ENCODE results near the gene MYO7B.

The MYO7B gene

DNA sequence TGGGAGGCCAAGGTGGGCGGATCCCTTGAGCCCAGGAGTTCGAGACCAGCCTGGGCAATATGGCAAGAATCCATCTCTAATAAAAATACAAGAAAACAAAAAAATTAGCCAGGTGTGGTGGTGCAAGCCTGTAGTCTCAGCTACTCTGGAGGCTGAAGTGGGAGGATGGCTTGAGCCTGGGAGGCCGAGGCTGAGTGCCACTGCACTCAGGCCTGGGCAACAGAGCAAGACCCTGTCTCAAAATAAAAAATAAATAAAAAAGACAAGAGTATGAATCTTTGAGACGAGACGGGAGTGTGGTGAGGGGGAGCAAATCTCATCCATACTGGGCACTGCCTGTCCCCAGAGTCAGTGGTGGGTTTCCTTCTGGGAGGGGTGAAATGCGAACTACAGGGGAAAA is 122.7 kb downstream of the MYO7B start:
- DNase-seq (ENCODE audit: low read depth in 1 of 2, low spot score in 1 of 2) = no peak
- TF ChIP-seq JUND (IDR thresholded peaks at IDR 0.05; ENCODE audit: low read depth) = no peak
- in situ Hi-C loops (cut with HindIII; ENCODE audit: low pct_unique_long_range_greater_than_20kb, low sequenced_read_pairs) = no loop called here

DNA sequence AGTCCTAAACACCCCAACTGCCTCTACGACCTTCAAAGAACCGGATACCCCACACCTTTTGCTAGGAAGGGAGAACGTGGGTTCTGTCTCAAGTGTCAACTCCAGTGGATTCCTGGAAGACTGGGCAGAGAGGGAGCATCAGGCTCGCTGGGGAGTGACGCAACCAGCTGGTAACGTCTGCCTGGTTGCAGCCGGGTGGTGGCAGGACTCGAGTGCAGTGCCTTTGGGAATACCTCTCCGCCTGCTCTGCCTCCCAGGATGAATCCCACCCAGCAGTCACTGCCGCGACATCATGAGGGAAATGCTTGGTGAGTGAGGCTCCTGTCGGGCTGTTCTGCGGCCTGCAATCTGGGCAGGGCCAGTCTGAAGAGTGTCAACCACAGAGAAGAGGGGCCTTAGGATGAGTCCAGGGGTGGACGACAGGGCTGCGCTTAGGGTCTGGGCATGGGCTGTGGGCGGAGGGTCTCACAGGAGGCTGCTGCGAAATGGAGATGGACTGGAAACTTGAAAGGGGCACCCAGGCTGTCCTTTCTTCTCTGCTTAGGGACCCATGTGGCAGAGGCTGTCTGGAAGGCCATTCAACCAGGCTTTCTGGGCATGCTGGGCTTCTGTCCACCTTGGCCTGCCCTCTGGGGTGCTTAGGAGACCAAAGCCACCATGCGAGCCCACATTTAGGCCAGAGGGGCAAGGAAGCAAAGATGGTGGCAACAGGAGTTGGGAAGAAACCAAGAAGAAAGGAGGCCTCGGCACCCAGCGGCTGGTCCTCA is 123.3 kb downstream of the MYO7B start:
- in situ Hi-C loops (cut with HindIII; ENCODE audit: low pct_unique_long_range_greater_than_20kb, low sequenced_read_pairs) = no loop called here
- DNase-seq (ENCODE audit: low read depth in 1 of 2, low spot score in 1 of 2) = no peak
- no peak for TF ChIP-seq JUND (IDR thresholded peaks at IDR 0.05; ENCODE audit: low read depth)

DNA sequence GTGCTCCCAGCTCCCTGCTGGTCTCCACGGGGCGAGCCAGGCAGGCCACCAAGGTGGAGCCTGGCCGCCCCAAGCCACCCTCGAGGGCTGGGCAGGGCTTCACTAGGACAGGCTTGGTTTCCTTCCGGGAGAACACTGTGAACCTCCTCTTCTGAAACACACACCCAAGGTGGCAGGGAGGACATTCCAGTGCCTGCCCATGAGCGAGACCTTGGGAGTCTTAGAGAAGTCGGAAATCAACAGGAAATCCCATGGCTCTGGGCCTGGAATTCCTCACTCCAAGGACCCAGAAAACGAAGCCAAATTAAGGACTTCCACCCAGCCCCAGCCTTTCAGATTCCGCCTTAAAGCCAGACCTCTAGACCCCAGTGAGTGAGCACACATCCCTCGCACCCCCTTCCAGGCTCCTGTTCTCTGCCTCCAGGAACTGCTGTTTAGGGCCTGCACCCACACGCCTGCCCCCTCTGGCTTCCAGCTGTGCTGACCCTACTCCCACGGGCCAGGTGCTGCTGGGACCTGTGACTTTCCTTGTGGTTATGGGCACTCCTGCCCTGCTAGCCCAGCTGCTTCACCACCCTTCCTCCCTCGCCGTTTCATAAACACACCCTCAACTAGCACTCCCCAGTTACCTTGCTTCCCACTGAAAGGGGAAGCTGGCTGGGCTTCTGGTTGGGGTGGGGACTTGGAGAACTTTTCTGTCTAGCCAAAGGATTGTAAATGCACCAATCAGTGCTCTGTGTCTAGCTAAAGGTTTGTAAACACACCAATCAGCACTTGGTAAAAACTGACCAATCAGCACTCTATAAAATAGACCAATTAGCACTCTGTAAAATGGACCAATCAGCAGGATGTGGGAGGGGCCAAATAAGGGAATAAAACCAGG is 124.2 kb downstream of the MYO7B start:
- DNase-seq (ENCODE audit: low read depth in 1 of 2, low spot score in 1 of 2) = no peak
- in situ Hi-C loops (cut with HindIII; ENCODE audit: low pct_unique_long_range_greater_than_20kb, low sequenced_read_pairs) = no loop called here
- no peak for TF ChIP-seq JUND (IDR thresholded peaks at IDR 0.05; ENCODE audit: low read depth)

DNA sequence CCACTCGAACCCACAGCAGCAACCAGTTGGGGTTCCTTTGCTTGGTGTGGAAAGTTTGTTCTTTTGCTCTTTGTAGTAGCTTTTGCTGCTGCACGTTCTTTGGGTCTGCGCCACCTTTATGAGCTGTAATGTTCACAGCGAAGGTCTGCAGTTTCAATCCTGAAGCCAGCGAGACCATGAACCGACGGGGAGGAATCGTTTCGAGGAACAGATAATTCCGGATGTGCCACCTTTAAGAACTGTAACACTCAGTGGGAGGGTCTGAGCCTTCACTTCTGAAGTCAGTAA is 124.8 kb downstream of the MYO7B start:
- in situ Hi-C loops (cut with HindIII; ENCODE audit: low pct_unique_long_range_greater_than_20kb, low sequenced_read_pairs) = no loop called here
- no peak for TF ChIP-seq JUND (IDR thresholded peaks at IDR 0.05; ENCODE audit: low read depth)
- DNase-seq (ENCODE audit: low read depth in 1 of 2, low spot score in 1 of 2) = no peak

DNA sequence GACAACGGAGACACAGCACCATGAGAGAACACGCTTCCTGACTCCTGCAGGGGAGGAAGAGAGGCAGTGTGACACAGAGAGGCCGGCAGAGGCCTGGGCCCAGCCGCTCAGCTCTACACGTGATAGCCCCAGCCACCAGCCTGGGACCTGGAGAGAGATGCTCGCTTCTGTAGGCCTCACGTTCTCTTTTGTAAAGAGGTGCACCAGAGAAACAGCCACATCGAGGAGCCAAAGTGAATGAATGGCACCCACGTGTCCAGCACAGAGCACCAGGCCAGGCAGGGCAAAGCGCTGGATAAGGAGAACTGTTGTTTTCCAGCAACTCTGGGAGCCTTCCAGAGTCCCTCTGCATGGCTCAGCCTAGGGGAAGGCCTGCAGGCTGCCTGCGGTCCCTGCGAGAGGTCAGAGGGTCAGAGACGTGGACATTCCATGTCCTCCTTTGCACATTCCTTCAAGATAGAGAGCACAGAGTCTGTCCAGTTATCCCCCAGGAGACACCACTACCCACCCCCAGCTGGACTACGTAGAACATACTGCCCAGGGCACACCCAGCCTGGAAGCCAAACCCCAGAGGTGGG is 125.7 kb downstream of the MYO7B start:
- no peak for DNase-seq (ENCODE audit: low read depth in 1 of 2, low spot score in 1 of 2)
- in situ Hi-C loops (cut with HindIII; ENCODE audit: low pct_unique_long_range_greater_than_20kb, low sequenced_read_pairs) = no loop called here
- no peak for TF ChIP-seq JUND (IDR thresholded peaks at IDR 0.05; ENCODE audit: low read depth)

DNA sequence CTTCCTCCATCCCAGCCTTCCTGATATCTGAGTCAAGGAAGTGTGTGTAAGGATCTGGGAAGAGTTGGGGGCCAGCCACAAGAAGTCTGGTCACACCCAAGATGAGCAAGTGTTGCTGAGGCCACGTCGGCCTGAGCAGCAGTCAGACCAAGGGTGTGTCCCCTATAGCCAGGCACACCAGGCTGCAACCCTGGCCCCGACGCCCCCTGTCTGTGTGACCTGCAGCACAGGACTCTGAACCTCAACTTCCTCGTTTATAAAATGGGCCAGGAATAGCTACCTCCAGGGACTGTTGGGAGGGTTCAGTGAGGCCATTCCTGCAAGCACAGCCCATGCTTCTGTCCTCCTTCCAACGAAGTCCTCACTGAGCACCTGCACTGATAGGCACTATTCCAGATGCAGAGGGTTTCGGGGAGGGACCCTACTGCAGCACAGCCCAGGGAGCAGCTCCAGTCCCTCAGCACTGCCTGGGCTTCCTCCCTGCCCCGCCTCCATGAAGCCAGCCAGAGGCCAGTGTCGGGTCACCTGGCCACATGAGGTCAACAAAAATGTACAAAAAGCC is 126.5 kb downstream of the MYO7B start:
- in situ Hi-C loops (cut with HindIII; ENCODE audit: low pct_unique_long_range_greater_than_20kb, low sequenced_read_pairs) = no loop called here
- no peak for TF ChIP-seq JUND (IDR thresholded peaks at IDR 0.05; ENCODE audit: low read depth)
- DNase-seq (ENCODE audit: low read depth in 1 of 2, low spot score in 1 of 2) = no peak

DNA sequence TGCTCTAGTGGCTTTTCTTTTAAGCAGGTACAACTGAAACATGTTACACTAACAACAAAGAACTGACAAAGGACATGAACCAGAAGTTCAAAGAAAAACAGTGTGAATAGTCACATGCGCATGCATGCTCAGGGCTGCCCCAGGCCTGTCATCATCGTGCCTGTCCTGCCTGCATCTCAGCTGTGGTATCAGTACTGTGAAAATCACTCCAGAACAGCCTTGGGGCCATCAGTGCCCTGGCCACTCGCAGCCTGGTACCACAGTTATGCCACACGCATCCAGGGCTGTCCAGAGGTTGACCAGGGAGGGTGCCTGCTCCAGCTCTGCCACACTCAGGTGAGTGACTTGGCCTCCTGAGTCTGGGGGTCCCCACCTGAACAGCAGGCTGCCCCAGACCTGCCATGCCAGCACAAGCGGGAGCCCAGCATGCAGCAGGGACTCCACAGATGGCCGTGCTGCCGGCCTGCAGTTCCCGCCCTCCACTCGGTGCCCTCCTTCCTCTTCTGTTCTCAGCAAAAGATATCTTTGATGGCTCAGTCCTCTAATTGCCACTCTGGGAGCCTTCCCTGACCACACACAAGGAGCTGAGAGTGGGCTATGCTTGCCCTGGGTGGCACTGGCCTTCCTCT is 127.6 kb downstream of the MYO7B start:
- no peak for TF ChIP-seq JUND (IDR thresholded peaks at IDR 0.05; ENCODE audit: low read depth)
- no peak for DNase-seq (ENCODE audit: low read depth in 1 of 2, low spot score in 1 of 2)
- in situ Hi-C loops (cut with HindIII; ENCODE audit: low pct_unique_long_range_greater_than_20kb, low sequenced_read_pairs) = no loop called here

DNA sequence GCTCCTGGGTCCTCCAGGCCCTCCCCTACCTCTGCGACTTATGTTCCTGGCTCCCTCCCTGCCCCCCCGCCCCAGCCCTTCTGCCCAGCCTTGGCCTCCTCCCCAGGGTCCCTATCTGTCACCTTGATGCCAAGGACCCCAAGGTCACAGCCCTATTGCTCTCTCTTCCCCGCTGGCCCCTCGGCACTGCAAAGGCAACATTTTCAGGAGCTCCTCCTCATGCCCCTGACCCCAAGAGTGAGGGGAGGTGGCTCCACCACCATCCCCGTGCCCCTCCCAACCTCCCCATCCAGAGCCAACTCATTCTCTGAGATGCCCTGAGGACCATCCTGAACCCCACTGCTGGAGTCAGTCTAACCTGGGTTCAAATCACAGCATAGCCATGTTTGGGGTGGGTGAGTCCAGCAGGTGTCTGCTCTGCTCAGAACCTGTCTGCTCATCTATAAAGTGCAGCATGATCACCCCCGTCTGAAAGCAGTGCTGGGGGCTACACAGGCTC is 128.1 kb downstream of the MYO7B start:
- in situ Hi-C loops (cut with HindIII; ENCODE audit: low pct_unique_long_range_greater_than_20kb, low sequenced_read_pairs) = no loop called here

DNA sequence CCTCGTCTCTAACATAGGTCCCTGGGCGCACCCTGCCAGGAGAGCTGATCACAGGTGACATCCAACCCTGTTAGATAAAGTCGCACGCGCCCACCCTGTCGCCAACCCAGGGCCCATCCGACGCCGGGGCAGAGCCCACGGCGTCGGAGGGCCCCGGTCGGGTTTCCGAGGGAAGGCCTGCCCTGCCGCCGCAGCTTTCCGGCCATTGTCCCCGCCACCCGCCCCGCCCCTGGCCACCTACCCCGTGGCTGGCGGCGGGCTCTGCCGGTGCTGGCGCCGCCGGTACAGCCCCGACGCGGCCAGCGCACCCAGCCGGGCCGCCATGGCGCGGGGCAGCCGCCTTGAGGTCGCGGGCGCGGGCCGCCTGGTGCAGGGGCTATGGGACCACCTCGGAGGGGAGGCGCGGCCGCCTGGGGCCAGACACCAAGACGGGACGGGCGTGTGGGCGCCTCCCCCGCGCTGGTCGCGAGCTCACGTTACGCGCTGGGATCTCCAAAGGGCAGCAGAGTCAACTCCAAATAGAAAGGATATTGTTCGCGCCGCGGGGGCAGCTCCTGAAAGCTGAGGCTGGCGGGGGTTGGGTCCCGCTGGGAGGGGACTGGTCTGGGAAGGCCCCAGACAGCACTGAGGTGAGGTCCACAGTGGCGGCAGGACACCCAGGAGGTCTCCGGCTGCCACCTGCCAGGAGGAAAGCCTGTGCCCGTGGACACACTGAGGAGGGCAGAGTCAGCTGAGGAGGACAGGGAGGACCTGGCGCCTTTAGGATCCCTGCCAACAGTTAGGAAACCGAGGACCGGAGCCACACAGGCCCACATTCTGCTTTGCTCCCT is 128.8 kb downstream of the MYO7B start:
- no peak for TF ChIP-seq JUND (IDR thresholded peaks at IDR 0.05; ENCODE audit: low read depth)
- no peak for DNase-seq (ENCODE audit: low read depth in 1 of 2, low spot score in 1 of 2)
- in situ Hi-C loops (cut with HindIII; ENCODE audit: low pct_unique_long_range_greater_than_20kb, low sequenced_read_pairs) = no loop called here

More for the DNA sequence above, 128.1 kb downstream of the MYO7B start:
- TF ChIP-seq JUND (IDR thresholded peaks at IDR 0.05; ENCODE audit: low read depth) = no peak
- no peak for DNase-seq (ENCODE audit: low read depth in 1 of 2, low spot score in 1 of 2)

DNA sequence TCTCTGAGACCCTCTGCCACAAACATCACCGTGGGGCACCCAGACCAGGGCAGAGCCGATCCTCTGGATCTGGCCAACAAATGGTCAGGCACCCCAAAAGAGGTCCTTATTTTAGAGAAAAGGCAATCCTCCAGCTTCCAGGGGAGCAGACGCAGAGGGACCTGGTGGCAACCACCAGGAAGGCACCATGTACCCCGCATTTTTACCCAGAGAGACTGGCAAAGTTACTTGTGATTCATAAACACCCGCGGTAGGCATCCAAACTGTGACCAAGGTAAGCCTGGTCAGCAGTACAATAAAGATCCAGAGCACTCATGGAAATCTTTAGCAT is 129.4 kb downstream of the MYO7B start:
- no peak for TF ChIP-seq JUND (IDR thresholded peaks at IDR 0.05; ENCODE audit: low read depth)
- in situ Hi-C loops (cut with HindIII; ENCODE audit: low pct_unique_long_range_greater_than_20kb, low sequenced_read_pairs) = no loop called here
- DNase-seq (ENCODE audit: low read depth in 1 of 2, low spot score in 1 of 2) = no peak

DNA sequence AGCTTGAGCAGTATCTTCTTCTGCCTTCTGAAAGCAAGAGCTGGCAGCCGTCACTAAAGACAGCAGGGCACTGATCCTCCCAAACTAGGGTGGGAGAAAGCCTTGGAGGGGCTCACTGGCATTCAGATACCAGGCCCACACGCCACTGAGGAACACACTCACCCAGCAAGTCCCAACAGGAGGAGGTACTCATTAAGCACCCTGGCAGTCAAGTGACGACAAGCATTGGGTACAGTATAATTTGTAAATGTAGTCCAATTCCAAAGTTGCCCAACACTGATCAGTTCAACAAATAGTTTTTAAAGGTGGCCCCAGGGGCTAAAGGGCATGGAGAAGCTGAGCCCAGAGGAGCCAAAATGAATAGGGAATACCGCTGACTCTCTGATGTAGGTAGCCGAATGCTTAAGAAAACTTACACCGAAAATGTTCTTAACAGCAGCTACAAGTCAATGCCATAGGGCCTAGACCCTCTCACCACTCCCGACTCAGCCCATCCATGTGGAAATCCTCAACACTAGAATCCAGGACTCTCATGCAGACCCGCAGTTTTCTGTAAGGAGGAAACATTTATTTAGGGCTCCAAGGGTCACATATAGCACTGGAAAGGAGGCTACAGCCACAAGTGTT is 129.9 kb downstream of the MYO7B start:
- in situ Hi-C loops (cut with HindIII; ENCODE audit: low pct_unique_long_range_greater_than_20kb, low sequenced_read_pairs) = no loop called here
- DNase-seq (ENCODE audit: low read depth in 1 of 2, low spot score in 1 of 2) = no peak
- TF ChIP-seq JUND (IDR thresholded peaks at IDR 0.05; ENCODE audit: low read depth) = no peak

Data from T47D (cell line).